Loucy (cell line): Measurements from ENCODE around the gene PAGR1.

Source experiments
- CTCF ChIP-seq: fragments of 200-600 bp; sonication (generic); conservative IDR thresholded peaks from 2 replicates; pipeline ENCODE4 v1.5.1; 2014; ENCODE audit warnings: mild to moderate bottlenecking, antibody characterized with exemption, low read length
- EZH2phosphoT487 ChIP-seq: fragments of 200-600 bp; IDR thresholded peaks from 2 replicates; pipeline ENCODE4 v1.6.1; 2018; ENCODE audit warnings: antibody characterized with exemption, mild to moderate bottlenecking, moderate library complexity, borderline replicate concordance

GRCh38 chr16:29775742-29776408 is 40.1 kb upstream of the PAGR1 start:
- TF ChIP-seq CTCF = no peak
- no peak for TF ChIP-seq EZH2phosphoT487
